GM18867 (cell line): ENCODE results near the gene UGT1A10.
"Not testable (repeated sequence)": the region's sequence is repeated elsewhere in the genome, so short reads cannot be mapped to it uniquely, and the experiment has no call there.

Experiments
- ATAC-seq: cut with Tn5 transposase; IDR thresholded peaks from one replicate; pipeline ENCODE4 v1.9.1; 2021; ENCODE audit warnings: mild to moderate bottlenecking, moderate library complexity; ENCODE audit not compliant: unreplicated experiment

The UGT1A10 gene

GRCh38 chr2:233736868-233737653, 100.8 kb downstream of the UGT1A10 start:
- not testable (repeated sequence) for ATAC-seq

DNA sequence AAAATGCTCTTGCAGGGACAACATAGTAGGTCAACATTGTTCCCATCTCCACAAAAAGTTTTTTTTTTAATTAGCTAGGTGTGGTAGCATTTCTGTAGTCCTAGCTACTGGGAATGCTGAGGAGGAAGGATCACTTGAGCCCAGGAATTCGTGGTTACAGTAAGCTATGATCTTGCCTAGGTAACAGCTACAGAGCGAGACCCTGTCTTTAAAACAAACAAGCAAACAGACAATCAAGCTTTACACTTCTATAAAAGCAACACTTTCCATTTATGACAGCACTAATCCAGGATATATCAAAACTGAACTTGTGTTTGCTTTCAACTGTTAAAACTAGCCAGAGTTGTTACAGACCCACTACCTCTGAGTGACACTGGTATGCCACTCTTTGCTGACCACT, 104.6 kb downstream of the UGT1A10 start:
- ATAC-seq, result no peak

DNA sequence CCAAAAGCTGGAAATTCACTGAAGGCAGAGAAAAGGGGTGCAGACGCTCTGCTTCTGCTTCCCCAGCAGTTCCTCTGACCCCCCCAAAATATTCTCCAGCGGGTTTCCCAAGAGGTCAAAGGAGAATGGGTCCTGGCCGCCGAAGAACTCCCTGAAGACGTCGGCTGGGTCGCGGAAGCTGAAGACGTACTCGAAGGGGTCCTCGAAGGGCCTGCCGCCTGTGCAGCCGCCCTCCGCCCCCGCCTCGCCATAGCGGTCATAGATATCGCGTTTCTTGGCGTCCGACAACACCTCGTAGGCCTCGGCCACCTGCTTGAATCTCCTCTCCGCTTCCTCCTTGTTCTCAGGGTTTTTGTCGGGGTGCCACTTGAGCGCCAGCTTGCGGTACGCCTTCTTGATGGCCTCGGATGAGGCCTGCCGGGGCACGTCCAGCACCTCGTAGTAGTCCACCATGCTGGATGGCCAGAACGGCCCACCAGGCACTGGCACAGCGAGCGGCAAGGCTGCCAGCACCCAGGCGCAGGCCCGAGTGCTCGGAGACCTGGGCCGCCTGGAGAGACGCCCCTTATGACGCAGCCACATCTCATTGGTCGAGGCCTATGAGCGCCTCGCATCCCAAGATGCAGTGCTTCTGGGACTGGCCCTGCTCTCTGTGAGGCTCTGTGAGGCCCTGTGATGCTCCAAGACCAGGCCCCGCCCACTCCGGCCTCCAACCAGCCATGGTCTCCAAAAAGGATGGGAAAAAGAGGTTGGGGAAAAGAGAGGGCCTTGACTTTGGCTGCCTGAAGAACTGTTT, 107.4 kb downstream of the UGT1A10 start:
- ATAC-seq, result no peak

GRCh38 chr2:233745073-233745755, 109.0 kb downstream of the UGT1A10 start:
- no peak for ATAC-seq

DNA sequence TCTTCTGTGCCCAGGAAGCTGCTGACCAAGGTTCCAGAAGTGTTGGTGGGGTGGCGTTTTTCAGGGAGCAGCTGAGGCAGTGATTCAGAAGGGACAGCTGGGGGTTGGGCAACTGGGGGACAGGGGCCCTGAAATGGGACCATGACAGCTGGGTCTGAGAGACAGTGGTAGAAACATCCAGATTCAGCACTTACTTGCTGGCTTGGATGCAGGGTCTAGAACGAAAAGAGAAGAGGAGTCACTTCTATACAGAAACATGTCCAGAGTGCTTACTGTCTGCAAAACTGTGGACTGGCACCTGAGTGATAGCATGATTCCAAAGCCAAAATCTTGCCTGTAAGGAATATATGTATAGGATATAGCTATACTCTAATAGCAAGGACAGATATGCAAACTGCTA, 109.6 kb downstream of the UGT1A10 start:
- ATAC-seq, result not testable (repeated sequence)

GRCh38 chr2:233746475-233747282, 110.4 kb downstream of the UGT1A10 start:
- ATAC-seq, result no peak

DNA sequence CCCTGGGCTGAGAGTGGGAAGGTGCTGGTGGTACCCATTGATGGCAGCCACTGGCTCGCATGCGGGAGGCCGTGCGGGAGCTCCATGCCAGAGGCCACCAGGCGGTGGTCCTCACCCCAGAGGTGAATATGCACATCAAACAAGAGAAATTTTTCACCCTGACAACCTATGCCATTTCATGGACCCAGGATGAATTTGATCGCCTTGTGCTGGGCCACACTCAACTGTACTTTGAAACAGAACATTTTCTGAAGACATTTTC, 111.0 kb downstream of the UGT1A10 start:
- ATAC-seq, result no peak

DNA sequence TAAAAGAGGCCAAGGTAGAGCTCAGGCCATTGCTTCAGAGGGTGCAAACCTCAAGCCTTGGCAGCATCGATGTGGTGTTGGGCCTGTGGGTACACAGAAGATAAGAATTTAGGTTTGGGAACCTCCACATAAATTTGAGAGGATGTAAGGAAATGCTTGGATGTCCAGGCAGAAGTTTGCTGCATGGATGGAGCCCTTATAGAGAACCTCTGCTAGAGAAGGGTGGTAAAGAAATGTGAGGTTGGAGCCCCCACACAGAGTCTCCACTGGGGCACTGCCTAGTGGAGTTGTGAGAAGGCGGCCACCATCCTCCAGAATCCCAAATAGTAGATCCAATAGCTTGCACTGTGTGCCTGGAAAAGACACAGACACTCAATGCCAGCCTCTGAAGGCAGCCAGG, 114.4 kb downstream of the UGT1A10 start:
- ATAC-seq, result not testable (repeated sequence)

DNA sequence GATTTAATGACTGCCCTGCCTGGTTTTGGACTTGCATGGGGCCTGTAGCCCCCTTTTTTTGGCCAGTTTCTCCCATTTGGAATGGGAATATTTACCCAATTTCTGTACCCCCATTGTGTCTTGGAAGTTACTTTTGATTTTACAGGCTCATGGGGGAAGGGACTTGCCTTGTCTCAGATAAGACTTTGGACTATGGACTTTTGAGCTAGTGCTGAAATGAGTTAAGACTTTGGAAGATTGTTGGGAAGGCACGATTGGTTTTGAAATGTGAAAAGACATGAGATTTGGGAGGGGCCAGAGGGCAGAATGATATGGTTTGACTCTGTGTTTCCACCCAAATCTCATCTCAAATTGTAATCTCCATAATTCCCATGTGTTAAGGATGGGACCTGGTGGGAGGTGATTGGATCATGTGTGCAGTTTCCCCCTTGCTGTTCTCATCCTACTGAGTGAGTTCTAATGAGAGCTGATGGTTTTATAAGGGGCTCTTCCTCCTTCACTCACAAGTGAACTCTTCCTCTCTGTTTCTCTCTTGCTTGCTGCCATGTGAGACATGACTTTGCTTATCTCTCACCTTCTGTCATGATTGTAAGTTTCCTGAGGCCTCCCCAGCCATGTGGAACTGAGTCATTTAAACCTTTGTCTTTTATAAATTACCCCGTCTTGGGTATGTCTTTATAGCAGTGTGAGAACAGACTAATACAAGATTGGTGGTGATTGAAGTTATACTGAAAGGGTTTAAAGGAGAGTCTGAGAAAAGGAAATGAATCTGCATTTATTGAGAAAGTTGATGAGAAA, 115.2 kb downstream of the UGT1A10 start:
- not testable (repeated sequence) for ATAC-seq

- no peak for ATAC-seq
These were observed 118.8 kb downstream of the UGT1A10 start for GRCh38 chr2:233754872-233755611.

DNA sequence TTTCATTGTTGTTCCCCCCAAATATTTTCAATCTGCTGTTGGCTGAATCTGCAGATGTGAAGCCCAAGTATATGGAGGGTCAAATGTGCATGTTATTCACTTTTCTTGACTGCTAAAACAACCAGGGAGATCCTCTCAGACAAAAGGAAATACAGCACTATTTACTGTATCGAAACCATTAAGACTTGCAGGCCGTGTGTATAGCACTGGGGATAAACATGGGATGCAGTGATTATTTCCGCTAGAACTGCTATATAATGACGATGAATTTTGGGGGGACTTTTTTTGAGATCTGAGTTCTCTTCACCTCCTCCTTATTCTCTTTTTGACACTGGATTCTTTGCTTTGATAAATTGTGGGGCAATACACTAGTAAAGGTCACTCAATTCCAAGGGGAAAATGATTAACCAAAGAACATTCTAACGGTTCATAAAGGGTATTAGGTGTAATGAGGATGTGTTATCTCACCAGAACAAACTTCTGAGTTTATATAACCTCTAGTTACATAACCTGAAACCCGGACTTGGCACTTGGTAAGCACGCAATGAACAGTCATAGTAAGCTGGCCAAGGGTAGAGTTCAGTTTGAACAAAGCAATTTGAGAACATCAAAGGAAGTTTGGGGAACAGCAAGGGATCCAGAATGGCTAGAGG, 120.3 kb downstream of the UGT1A10 start:
- no peak for ATAC-seq

GRCh38 chr2:233758141-233758540, 121.9 kb downstream of the UGT1A10 start:
- no peak for ATAC-seq

DNA sequence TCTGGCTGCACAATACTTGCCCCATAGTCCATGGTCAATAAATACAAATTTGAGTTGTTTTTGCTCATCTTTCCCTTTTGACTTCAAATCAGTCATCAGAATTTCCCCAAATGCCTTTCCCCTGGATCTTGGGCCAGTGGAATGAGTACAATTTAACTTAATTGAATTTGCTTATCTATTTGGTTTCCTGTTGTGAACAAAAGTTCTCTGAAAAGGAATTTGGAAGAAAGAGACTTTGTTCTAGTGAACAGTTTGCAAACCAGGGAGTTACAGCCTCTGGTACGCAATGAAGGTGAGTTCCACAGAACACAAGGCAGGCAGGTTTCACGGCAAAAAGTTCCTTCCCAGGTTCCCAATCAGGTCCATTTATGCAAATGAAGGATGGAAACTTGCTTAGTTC, 122.6 kb downstream of the UGT1A10 start:
- no peak for ATAC-seq

- ATAC-seq, result no peak
These were observed 123.8 kb downstream of the UGT1A10 start, which contains the start of gene UGT1A1 for GRCh38 chr2:233760043-233760442. Gene UGT1A1 (plus strand): TSS chr2:233760270. CDS start chr2:233760288, 18 bp downstream.

DNA sequence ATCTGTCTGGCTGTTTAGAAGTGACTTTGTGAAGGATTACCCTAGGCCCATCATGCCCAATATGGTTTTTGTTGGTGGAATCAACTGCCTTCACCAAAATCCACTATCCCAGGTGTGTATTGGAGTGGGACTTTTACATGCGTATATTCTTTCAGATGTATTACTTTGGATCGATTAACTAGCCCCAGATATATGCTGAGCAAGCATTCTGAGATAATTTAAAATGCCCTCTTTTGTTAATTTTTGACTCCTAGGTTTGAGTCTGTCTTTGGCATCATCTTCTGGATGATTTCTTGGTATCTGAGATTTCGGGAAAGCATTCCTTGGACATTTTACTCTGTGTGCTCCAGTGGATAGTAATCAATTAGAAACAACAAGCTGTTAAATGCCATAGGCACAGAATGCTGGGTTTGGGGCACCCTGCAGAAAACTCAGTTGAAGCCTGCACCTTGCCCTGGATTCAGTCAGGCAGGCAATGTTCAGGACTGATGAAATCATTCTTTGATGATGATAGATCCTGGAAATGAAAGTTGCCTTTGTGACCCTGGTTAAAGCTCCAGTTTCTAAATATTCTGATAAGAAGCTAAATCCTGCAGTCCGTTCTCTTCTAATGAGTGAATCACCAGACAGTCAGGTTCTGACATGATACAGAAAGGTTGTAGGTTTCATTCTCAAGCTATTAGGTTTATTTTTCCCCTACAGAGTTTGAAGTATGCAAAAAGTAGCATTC, 125.0 kb downstream of the UGT1A10 start:
- no peak for ATAC-seq

- ATAC-seq, result no peak
These were observed 128.0 kb downstream of the UGT1A10 start for GRCh38 chr2:233764264-233764663.

DNA sequence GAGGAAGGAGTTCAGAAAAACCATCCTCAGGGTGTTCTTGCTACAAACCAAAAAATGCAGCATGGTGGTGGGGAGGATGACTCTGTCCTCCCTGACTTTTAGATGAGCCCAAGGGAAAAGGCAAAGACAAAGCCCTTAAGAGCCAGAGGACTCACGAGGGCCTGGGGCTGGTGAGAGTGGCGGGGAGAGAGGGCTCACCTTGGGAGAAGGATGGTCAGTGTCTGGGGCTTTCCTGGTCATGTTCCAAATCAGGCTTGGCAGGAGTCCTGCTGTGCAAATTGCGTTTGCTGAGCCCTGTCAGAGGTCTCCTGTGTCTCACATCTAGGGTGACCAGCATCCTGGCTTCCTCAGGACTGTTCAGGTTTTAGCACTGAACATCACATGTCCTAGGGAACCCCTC, 128.5 kb downstream of the UGT1A10 start:
- no peak for ATAC-seq

- no peak for ATAC-seq
These were observed 130.2 kb downstream of the UGT1A10 start for GRCh38 chr2:233766416-233766815.
